ENCODE results near the gene CDCP1. TPM values are rescaled to one million over a fixed set of nuclear protein-coding genes. Genes with fewer than 3 reads are reported as not detected.

Gene CDCP1
- total RNA-seq, 2 experiments from 2014 or later = 1.7 to 1.8 TPM

DNA sequence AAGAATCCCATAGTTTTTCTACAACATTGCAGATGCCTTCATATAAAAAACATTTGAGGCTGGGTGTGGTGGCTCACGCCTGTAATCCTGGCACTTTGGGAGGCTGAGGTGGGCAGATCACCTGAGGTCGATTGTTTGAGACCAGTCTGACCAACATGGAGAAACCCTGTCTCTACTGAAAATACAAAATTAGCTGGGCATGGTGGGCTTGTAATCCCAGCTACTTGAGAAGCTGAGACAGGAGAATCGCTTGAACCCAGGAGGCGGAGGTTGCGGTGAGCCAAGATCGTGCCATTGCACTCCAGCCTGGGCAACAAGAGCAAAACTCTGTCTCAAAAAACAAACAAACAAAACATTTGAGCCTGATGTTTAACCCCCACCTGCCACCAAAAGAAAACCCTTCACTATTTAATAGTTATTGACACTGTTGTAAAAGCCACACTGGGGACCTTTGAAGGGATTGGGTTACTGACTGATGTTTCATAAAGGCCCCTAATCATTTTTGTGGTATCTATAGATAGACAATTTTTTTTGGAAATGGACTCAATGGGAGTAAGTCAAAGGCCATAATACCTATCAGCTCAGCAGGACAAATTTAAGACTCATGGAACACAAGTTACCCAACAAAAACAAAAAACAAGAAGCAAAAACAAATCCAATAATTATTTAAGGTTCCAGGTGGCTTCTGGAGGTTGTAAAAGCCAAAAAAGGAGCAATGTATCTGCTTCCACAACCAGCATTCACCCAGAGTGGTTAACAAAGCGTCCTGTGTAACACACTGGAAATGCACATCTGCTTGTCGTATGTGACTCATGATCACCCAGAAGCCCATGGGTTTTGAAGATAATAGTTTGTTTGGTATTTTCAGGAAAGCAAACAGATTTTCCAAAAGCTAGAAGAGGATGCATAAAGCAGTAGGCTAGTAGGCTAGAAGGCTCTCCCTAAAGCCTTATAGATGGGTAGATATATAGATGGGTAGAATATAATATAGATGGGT lies 41.2 kb downstream of the CDCP1 start:
- H3K27ac Mint-ChIP-seq = peak overlapping the region; percentile 59

GRCh38 chr3:45103753-45104714 lies 42.1 kb downstream of the CDCP1 start:
- H3K27me3 Mint-ChIP-seq = peaks cover 15% of the 10 kb centered on the region
- DNase-seq (no peak), ATAC-seq (ENCODE audit: poor library complexity) (no peak)
- no peaks in the 10 kb centered on the region for H3K36me3 ChIP-seq (ENCODE audit: insufficient read depth, low read length)
- ChIA-PET CTCF (interaction anchor here (0.9 to 1.0 kb wide), 2 partner anchors 10 to 106 kb away, joined by 3 read pairs; no protein-coding TSS in a partner anchor), POLR2A (interaction anchor here (0.7 kb wide), 1 partner anchor 14 kb away, joined by 3 read pairs; no protein-coding TSS in a partner anchor)
- H3K4me1 ChIP-seq (ENCODE audit: insufficient read depth, low read length) = peaks cover 46% of the 10 kb centered on the region
- peaks cover 4 to 10% of the 10 kb centered on the region in 2 experiments for H3K27me3 ChIP-seq (ENCODE audit: control insufficient read depth in 1 of 2, insufficient read depth in 2 of 2, low read length in 2 of 2)
- intact Hi-C loops (cut with DNase I, micrococcal nuclease) = no loop called here
- H3K4me3 ChIP-seq (ENCODE audit: low read length) = no peak overlapping the region
- H3K9me3 ChIP-seq (ENCODE audit: control insufficient read depth in 1 of 2, insufficient read depth in 1 of 2, low read length in 2 of 2) = no peaks in the 10 kb centered on the region
- peaks cover 65% of the 10 kb centered on the region for H3K4me1 Mint-ChIP-seq (ENCODE audit: low read depth)
- TF ChIP-seq, protein P1, sequence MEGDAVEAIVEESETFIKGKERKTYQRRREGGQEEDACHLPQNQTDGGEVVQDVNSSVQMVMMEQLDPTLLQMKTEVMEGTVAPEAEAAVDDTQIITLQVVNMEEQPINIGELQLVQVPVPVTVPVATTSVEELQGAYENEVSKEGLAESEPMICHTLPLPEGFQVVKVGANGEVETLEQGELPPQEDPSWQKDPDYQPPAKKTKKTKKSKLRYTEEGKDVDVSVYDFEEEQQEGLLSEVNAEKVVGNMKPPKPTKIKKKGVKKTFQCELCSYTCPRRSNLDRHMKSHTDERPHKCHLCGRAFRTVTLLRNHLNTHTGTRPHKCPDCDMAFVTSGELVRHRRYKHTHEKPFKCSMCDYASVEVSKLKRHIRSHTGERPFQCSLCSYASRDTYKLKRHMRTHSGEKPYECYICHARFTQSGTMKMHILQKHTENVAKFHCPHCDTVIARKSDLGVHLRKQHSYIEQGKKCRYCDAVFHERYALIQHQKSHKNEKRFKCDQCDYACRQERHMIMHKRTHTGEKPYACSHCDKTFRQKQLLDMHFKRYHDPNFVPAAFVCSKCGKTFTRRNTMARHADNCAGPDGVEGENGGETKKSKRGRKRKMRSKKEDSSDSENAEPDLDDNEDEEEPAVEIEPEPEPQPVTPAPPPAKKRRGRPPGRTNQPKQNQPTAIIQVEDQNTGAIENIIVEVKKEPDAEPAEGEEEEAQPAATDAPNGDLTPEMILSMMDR (IDR thresholded peaks at IDR 0.05) = no peak
- H3K4me3 Mint-ChIP-seq = no peak overlapping the region
- no peak overlapping the region for H3K27ac ChIP-seq (ENCODE audit: low read depth in 1 of 2, low read length in 2 of 2)
- H3K27ac Mint-ChIP-seq = no peak overlapping the region
- no peaks in the 10 kb centered on the region for H3K9me3 Mint-ChIP-seq
- H3K36me3 Mint-ChIP-seq (ENCODE audit: low read depth) = no peaks in the 10 kb centered on the region

More for the DNA sequence above, 41.2 kb downstream of the CDCP1 start:
- Mint-ChIP-seq H3K4me1 (ENCODE audit: low read depth) (peaks cover 74% of the 10 kb centered on the region), H3K9me3 (no peaks in the 10 kb centered on the region), H3K36me3 (ENCODE audit: low read depth) (peaks cover 2% of the 10 kb centered on the region), H3K27me3 (peaks cover 9% of the 10 kb centered on the region), H3K4me3 (peak overlapping the region; percentile 47)
- ChIA-PET CTCF (interaction anchor here (1.2 to 2.2 kb wide), 2 partner anchors 64 to 68 kb away, joined by 3 to 8 read pairs; no protein-coding TSS in a partner anchor), POLR2A (interaction anchor here (1.3 to 2.7 kb wide), 3 partner anchors 8 to 33 kb away, joined by 3 to 9 read pairs (median 6); no protein-coding TSS in a partner anchor)
- ATAC-seq (ENCODE audit: poor library complexity) (peak; percentile 18), DNase-seq (peak in 1 of 14 experiments; percentile 32)
- Histone ChIP-seq H3K36me3 (ENCODE audit: insufficient read depth, low read length) (no peaks in the 10 kb centered on the region), H3K9me3 (ENCODE audit: control insufficient read depth in 1 of 2, insufficient read depth in 1 of 2, low read length in 2 of 2) (no peaks in the 10 kb centered on the region), H3K4me3 (ENCODE audit: low read length) (no peak overlapping the region), H3K4me1 (ENCODE audit: insufficient read depth, low read length) (peaks cover 56% of the 10 kb centered on the region), H3K27ac (ENCODE audit: low read depth in 1 of 2, low read length in 2 of 2) (no peak overlapping the region), H3K27me3 (ENCODE audit: control insufficient read depth in 1 of 2, insufficient read depth in 2 of 2, low read length in 2 of 2) (peaks cover 2 to 5% of the 10 kb centered on the region in 2 experiments)
- intact Hi-C loops (cut with DNase I, micrococcal nuclease) = loop anchor here in 1 of 2 experiments (5.0 kb wide), 1 partner anchor 42 kb away; the partner anchor contains the start of gene CDCP1
- TF ChIP-seq, protein P1 (IDR thresholded peaks at IDR 0.05) = no peak

DNA sequence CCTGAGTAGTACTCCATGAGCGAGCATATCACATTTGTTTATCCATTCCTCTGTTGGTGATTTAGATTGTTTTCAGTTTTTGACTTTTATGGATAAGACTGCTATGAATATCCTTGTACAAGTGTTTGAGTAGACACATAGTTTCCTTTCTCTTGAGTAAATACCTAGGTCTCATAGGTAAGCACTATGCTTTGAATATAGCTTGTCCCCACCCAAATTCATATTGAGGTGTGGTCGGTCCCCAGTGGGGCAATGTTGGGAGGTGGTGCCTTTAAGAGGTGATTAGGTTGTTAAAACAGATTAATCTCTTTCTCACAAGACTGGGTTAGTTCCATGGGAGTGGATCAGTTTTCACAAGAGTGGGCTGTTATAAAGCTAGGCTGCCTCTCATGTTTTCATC lies 42.8 kb downstream of the CDCP1 start:
- Mint-ChIP-seq H3K4me1 (ENCODE audit: low read depth) (peaks cover 60% of the 10 kb centered on the region), H3K36me3 (ENCODE audit: low read depth) (no peaks in the 10 kb centered on the region), H3K27me3 (peaks cover 20% of the 10 kb centered on the region), H3K4me3 (no peak overlapping the region), H3K9me3 (no peaks in the 10 kb centered on the region), H3K27ac (no peak overlapping the region)
- Histone ChIP-seq H3K27ac (ENCODE audit: low read depth in 1 of 2, low read length in 2 of 2) (no peak overlapping the region), H3K27me3 (ENCODE audit: control insufficient read depth in 1 of 2, insufficient read depth in 2 of 2, low read length in 2 of 2) (peaks cover 4 to 10% of the 10 kb centered on the region in 2 experiments), H3K9me3 (ENCODE audit: control insufficient read depth in 1 of 2, insufficient read depth in 1 of 2, low read length in 2 of 2) (no peaks in the 10 kb centered on the region), H3K4me3 (ENCODE audit: low read length) (no peak overlapping the region), H3K4me1 (ENCODE audit: insufficient read depth, low read length) (peaks cover 44% of the 10 kb centered on the region), H3K36me3 (ENCODE audit: insufficient read depth, low read length) (no peaks in the 10 kb centered on the region)
- DNase-seq (no peak), ATAC-seq (ENCODE audit: poor library complexity) (no peak)
- CTCF ChIA-PET = interaction anchor here (0.9 to 1.0 kb wide), 2 partner anchors 11 to 107 kb away, joined by 3 read pairs; no protein-coding TSS in a partner anchor
- intact Hi-C loops (cut with DNase I, micrococcal nuclease) = no loop called here
- POLR2A ChIA-PET = interaction anchor here (0.7 kb wide), 1 partner anchor 15 kb away, joined by 3 read pairs; no protein-coding TSS in a partner anchor
- TF ChIP-seq, protein P1 (IDR thresholded peaks at IDR 0.05) = no peak
